Sigmoid colon (tissue), 7 donors: Measurements from ENCODE around the gene SSMEM1. TPM values are rescaled to one million over a fixed set of nuclear protein-coding genes. Genes with fewer than 3 reads are reported as not detected.
"Not testable (repeated sequence)": the region's sequence is repeated elsewhere in the genome, so short reads cannot be mapped to it uniquely, and the experiment has no call there.

Experiments used
- DNase-seq: peaks from one replicate; pipeline ENCODE4 v3.0.0-alpha.2; 2019
- H3K27ac ChIP-seq, 4 donors: fragments of 200-600 bp; sonication (generic); one replicate each; pipeline ENCODE4 v1.5.1; 2016 to 2019; ENCODE audit warnings: mild to moderate bottlenecking in 1 of 4
- H3K27me3 ChIP-seq, 3 donors: fragments of 200-600 bp; sonication (generic); one replicate each; pipeline ENCODE4 v1.5.1; 2019; ENCODE audit warnings: mild to moderate bottlenecking in 1 of 3
- H3K36me3 ChIP-seq, 4 donors: fragments of 200-600 bp; sonication (generic); one replicate each; pipeline ENCODE4 v1.5.1; 2016 to 2019
- H3K4me1 ChIP-seq, 4 donors: fragments of 200-600 bp; sonication (generic); one replicate each; pipeline ENCODE4 v1.5.1; 2017 to 2019
- H3K4me3 ChIP-seq, 4 donors: fragments of 200-600 bp; sonication (generic); one replicate each; pipeline ENCODE4 v1.5.1; 2017 to 2019; ENCODE audit warnings: mild to moderate bottlenecking in 2 of 4, moderate library complexity in 1 of 4
- H3K9me3 ChIP-seq, 4 donors: fragments of 200-600 bp in 3 of 4; sonication (generic) in 3 of 4; one replicate each; pipeline versions ENCODE4 v1.5.1 to v1.6.1; 2013 to 2019
- EP300 ChIP-seq, 4 donors: sonication (generic); formaldehyde crosslinking; IDR thresholded peaks; one replicate each; pipeline ENCODE4 v1.6.1; 2017; ENCODE audit warnings: antibody characterized with exemption in 4 of 4
- POLR2A ChIP-seq, 2 donors: fragments of 450-650 bp; IDR thresholded peaks; one replicate each; pipeline ENCODE4 v1.6.1; 2016; ENCODE audit warnings: antibody characterized with exemption in 2 of 2, mild to moderate bottlenecking in 2 of 2, moderate library complexity in 2 of 2
- POLR2AphosphoS5 ChIP-seq, 4 donors: sonication (generic); formaldehyde crosslinking; IDR thresholded peaks; one replicate each; pipeline ENCODE4 v1.6.1; 2017; ENCODE audit warnings: antibody characterized with exemption in 4 of 4
- WGBS, 2 donors: extraction: QIAGEN DNeasy Blood & Tissue Kit; methylation state at CpG; one replicate each; pipeline ENCODE4 v1.1.7; 2013; 5-methylcytosine and 5-hydroxymethylcytosine counted together
- intact Hi-C: fragments of 100-400 bp; cut with DNase I; formaldehyde crosslinking; loops from one replicate; pipeline ENCODE4 v1.15.1; 2023
- polyA plus RNA-seq, 3 donors: library from polyadenylated mRNA; stranded (reverse); fragments of 200-250 nt; gene quantifications; one replicate each; pipeline ENCODE4 v1.2.3, GENCODE V29; 2013
- total RNA-seq, 4 donors: library from RNA; depleted of rRNA; stranded (reverse); fragments of >200 nt; gene quantifications; one replicate each; pipeline ENCODE4 v1.1.0, GENCODE V29; 2016
- TF ChIP-seq, protein P1 (sequence below), 4 experiments: fragments of 450-650 bp in 3 of 4; fragments of 200-600 bp in 1 of 4; IDR thresholded peaks; one replicate each; pipeline ENCODE4 v1.5.1; 2016 to 2019; ENCODE audit warnings: antibody characterized with exemption in 4 of 4, mild to moderate bottlenecking in 3 of 4, moderate library complexity in 2 of 4
- donor health status: healthy with polysubstance abuse.
- donor health status: Bipolar disorder and iron deficiency.
- donor health status: healthy.

Gene SSMEM1
- total and polyA plus RNA-seq, 7 donors, result not detected

GRCh38 chr7:130226333-130226732, 18.7 kb downstream of the SSMEM1 start:
- intact Hi-C loops, result no loop called here
- TF ChIP-seq EP300 (IDR thresholded peaks at IDR 0.05) (no peak), POLR2A (IDR thresholded peaks at IDR 0.05) (no peak)
- TF ChIP-seq, protein P1, sequence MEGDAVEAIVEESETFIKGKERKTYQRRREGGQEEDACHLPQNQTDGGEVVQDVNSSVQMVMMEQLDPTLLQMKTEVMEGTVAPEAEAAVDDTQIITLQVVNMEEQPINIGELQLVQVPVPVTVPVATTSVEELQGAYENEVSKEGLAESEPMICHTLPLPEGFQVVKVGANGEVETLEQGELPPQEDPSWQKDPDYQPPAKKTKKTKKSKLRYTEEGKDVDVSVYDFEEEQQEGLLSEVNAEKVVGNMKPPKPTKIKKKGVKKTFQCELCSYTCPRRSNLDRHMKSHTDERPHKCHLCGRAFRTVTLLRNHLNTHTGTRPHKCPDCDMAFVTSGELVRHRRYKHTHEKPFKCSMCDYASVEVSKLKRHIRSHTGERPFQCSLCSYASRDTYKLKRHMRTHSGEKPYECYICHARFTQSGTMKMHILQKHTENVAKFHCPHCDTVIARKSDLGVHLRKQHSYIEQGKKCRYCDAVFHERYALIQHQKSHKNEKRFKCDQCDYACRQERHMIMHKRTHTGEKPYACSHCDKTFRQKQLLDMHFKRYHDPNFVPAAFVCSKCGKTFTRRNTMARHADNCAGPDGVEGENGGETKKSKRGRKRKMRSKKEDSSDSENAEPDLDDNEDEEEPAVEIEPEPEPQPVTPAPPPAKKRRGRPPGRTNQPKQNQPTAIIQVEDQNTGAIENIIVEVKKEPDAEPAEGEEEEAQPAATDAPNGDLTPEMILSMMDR (IDR thresholded peaks at IDR 0.05), result no peak
- Histone ChIP-seq H3K4me1 (peaks cover 0 to 20% (median 13%) of the 10 kb centered on the region in 4 donors), H3K27ac (no peak overlapping the region), H3K9me3 (no peaks in the 10 kb centered on the region), H3K27me3 (no peaks in the 10 kb centered on the region), H3K4me3 (no peak overlapping the region), H3K36me3 (no peaks in the 10 kb centered on the region)
- WGBS, 2 donors, result 95% methylated on average over 1 of the region's 1 CpG
- no peak for DNase-seq

DNA sequence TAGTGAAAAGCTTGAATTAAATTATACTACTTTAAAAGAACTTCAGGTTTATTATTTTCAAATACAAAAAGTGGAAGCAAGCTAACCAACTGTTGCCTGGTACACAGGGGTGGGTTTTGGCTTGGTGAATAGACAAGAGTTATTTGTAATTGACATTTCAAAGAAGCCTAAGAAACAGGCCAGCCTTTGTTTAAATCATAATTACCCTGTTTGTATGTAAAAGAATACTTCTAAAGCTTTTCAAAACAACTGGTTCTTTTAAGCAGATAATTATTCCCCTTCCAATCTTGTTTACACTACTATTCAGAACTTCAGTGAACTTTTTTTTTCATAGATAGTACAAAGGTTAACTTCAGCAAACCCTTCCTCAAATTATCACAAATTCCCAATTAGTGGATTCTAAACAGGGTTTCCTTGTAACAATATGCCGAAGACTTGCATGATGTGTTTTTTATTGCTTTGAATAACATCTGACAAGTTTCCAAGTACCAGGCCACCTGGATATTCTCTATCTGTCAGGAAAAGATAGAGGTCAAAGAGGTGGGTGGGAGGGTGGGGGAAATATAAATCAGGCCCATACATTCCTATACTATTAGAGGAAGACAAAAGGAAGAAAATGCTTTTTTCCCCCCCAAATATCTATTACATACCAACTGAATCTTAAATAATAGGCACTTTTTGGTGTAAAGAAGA, 20.4 kb downstream of the SSMEM1 start:
- no peak overlapping the region for H3K4me3 ChIP-seq
- DNase-seq, result no peak
- no peaks in the 10 kb centered on the region for H3K36me3 ChIP-seq
- TF ChIP-seq, protein P1 (IDR thresholded peaks at IDR 0.05), result no peak
- peak in 2 of 4 donors; percentile 48 to 54 for TF ChIP-seq POLR2AphosphoS5 (IDR thresholded peaks at IDR 0.05)
- no peaks in the 10 kb centered on the region for H3K27me3 ChIP-seq
- H3K4me1 ChIP-seq, result peaks cover 0 to 20% (median 13%) of the 10 kb centered on the region in 4 donors
- intact Hi-C loops, result no loop called here
- no peaks in the 10 kb centered on the region for H3K9me3 ChIP-seq
- WGBS, 2 donors, result 13 to 55% methylated on average over 1 of the region's 1 CpG
- peak overlapping the region in 3 of 4 donors; percentile 13 to 38 (median 28) for H3K27ac ChIP-seq

DNA sequence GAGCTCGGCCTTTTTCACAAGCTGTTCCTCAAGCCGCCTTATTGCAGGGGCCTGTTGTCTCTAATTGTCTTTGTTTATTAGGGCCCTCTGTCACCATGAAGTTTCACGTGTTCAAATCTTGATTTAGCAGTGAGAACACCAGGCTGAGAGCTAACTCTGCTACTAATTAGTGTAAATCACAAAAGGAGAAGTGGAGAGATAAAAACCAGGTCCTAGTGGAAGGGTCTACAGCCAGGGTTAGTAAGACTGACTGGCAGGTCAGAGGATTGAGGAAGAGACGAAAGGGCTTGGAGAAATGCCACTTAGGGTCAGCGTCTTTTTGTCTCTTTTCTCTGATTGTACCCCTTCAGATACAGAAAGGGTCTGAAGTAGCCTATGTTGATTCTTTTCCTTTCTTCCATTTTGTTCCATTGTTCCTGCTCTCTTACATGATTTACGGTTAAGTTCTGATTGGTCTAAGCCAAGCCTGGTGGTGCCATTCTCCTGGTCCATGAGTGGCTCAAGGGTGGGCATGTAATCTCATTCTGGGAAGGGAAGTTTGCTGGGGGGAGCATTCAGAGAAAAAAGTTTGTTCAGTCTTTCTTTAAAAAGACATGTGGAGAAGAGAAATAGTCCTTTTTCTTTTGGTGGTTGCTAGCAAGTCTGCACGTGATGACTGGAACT, 21.3 kb downstream of the SSMEM1 start:
- Histone ChIP-seq H3K27me3 (no peaks in the 10 kb centered on the region), H3K27ac (peak overlapping the region in 3 of 4 donors; percentile 13 to 38 (median 28)), H3K36me3 (no peaks in the 10 kb centered on the region), H3K4me1 (peaks cover 0 to 20% (median 13%) of the 10 kb centered on the region in 4 donors), H3K4me3 (no peak overlapping the region), H3K9me3 (no peaks in the 10 kb centered on the region)
- no peak for DNase-seq
- TF ChIP-seq, protein P1 (IDR thresholded peaks at IDR 0.05), result no peak
- TF ChIP-seq POLR2A (IDR thresholded peaks at IDR 0.05) (no peak), EP300 (IDR thresholded peaks at IDR 0.05) (no peak), POLR2AphosphoS5 (IDR thresholded peaks at IDR 0.05) (no peak)
- whole genome bisulfite sequencing, 2 donors, result 81 to 82% methylated on average over 7 of the region's 7 CpGs
- intact Hi-C loops, result no loop called here

DNA sequence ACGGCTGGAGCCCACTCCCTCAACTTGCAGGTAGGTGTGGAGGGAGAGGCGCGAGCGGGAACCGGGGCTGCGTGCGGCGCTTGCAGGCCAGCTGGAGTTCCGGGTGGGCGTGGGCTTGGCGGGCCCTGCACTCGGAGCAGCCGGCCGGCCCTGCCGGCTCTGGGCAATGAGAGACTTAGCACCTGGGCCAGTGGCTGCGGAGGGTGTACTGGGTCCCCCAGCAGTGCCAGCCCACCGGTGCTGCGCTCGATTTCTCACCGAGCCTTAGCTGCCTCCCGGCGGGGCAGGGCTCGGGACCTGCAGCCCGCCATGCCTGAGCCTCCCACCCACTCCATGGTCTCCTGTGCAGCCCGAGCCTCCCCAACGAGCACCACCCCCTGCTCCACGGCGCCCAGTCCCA, 22.3 kb downstream of the SSMEM1 start:
- H3K9me3 ChIP-seq, H3K36me3 ChIP-seq, H3K27ac ChIP-seq, H3K4me3 ChIP-seq, H3K27me3 ChIP-seq, intact Hi-C loops, DNase-seq: not testable (repeated sequence)
- H3K4me1 ChIP-seq, result peaks cover 0 to 20% (median 13%) of the 10 kb centered on the region in 4 donors
- 92 to 93% methylated on average over 28 of the region's 28 CpGs for WGBS, 2 donors

GRCh38 chr7:130231792-130232191, 24.1 kb downstream of the SSMEM1 start:
- DNase-seq, result no peak
- Histone ChIP-seq H3K9me3 (no peaks in the 10 kb centered on the region), H3K4me3 (no peak overlapping the region), H3K36me3 (no peaks in the 10 kb centered on the region), H3K27me3 (no peaks in the 10 kb centered on the region), H3K27ac (no peak overlapping the region), H3K4me1 (peaks cover 0 to 20% (median 13%) of the 10 kb centered on the region in 4 donors)
- no peak for TF ChIP-seq POLR2A (IDR thresholded peaks at IDR 0.05)
- TF ChIP-seq POLR2AphosphoS5 (IDR thresholded peaks at IDR 0.05), result no peak
- TF ChIP-seq, protein P1 (IDR thresholded peaks at IDR 0.05), result no peak
- intact Hi-C loops, result no loop called here
- WGBS, 2 donors, result 71 to 87% methylated on average over 6 of the region's 6 CpGs
